Type B pancreatic cell (in vitro differentiated cells): ENCODE measurements around the gene ZNF462. TPM values are rescaled to one million over a fixed set of nuclear protein-coding genes. Genes with fewer than 3 reads are reported as not detected.
A peak's percentile ranks its signal among the peaks of the same experiment; 100 is the strongest.

Experiments
- DNase-seq: peaks from one replicate; pipeline ENCODE4 v3.0.0; 2021; ENCODE audit warnings: mixed read lengths; ENCODE audit not compliant: unreplicated experiment; ENCODE audit errors: extremely low spot score
- H3K27ac Mint-ChIP-seq: 2 replicates; pipeline ENCODE4 v1.8.0; 2021; ENCODE audit warnings: mild to moderate bottlenecking, mixed read lengths
- H3K27me3 Mint-ChIP-seq: 2 replicates; pipeline ENCODE4 v1.8.0; 2021; ENCODE audit warnings: mixed read lengths
- H3K36me3 Mint-ChIP-seq: 2 replicates; pipeline ENCODE4 v1.8.0; 2021; ENCODE audit warnings: mixed read lengths
- H3K4me1 Mint-ChIP-seq: one replicate; pipeline ENCODE4 v1.8.0; 2021; ENCODE audit warnings: mixed read lengths; ENCODE audit not compliant: unreplicated experiment
- H3K4me3 Mint-ChIP-seq: 2 replicates; pipeline ENCODE4 v1.8.0; 2021; ENCODE audit warnings: mild to moderate bottlenecking, mixed read lengths
- H3K9me3 Mint-ChIP-seq: 2 replicates; pipeline ENCODE4 v1.8.0; 2021; ENCODE audit warnings: mixed read lengths
- CTCF ChIP-seq: fragments of 200-600 bp; sonication (generic); conservative IDR thresholded peaks from 2 replicates; pipeline ENCODE4 v1.5.0; 2021; ENCODE audit warnings: antibody characterized with exemption, mild to moderate bottlenecking
- total RNA-seq: library from RNA; stranded (reverse); gene quantifications from 2 replicates; pipeline ENCODE4 v1.2.1, GENCODE V29; 2021; ENCODE audit warnings: low replicate concordance

ZNF462 gene
- total RNA-seq, 1 donor from 2014 or later: 124 TPM

GRCh38 chr9:107008447-107008846, 145.5 kb downstream of the ZNF462 start:
- no peaks in the 10 kb centered on the region for H3K9me3 Mint-ChIP-seq
- no peaks in the 10 kb centered on the region for H3K27me3 Mint-ChIP-seq
- peak overlapping the region; percentile 12 for H3K27ac Mint-ChIP-seq
- no peak overlapping the region for H3K4me3 Mint-ChIP-seq
- no peak for TF ChIP-seq CTCF
- DNase-seq: no peak
- no peaks in the 10 kb centered on the region for H3K4me1 Mint-ChIP-seq
- peaks cover 81% of the 10 kb centered on the region for H3K36me3 Mint-ChIP-seq

- Mint-ChIP-seq H3K4me3 (no peak overlapping the region), H3K9me3 (peaks cover 5% of the 10 kb centered on the region), H3K27ac (no peak overlapping the region), H3K36me3 (peaks cover 18% of the 10 kb centered on the region), H3K27me3 (no peaks in the 10 kb centered on the region), H3K4me1 (no peaks in the 10 kb centered on the region)
- no peak for DNase-seq
- TF ChIP-seq CTCF: no peak
Observed at GRCh38 chr9:107016383-107016782, 153.4 kb downstream of the ZNF462 start.

- TF ChIP-seq CTCF: no peak
- H3K4me3 Mint-ChIP-seq: no peak overlapping the region
- no peak overlapping the region for H3K27ac Mint-ChIP-seq
- H3K27me3 Mint-ChIP-seq: no peaks in the 10 kb centered on the region
- H3K36me3 Mint-ChIP-seq: peaks cover 3% of the 10 kb centered on the region
- peaks cover 5% of the 10 kb centered on the region for H3K9me3 Mint-ChIP-seq
- peaks cover under 1% of the 10 kb centered on the region for H3K4me1 Mint-ChIP-seq
- DNase-seq: no peak
Observed at GRCh38 chr9:107018861-107019545, 156.0 kb downstream of the ZNF462 start.

- Mint-ChIP-seq H3K36me3 (no peaks in the 10 kb centered on the region), H3K27me3 (no peaks in the 10 kb centered on the region), H3K27ac (no peak overlapping the region), H3K4me1 (peaks cover 5% of the 10 kb centered on the region), H3K9me3 (peaks cover 5% of the 10 kb centered on the region), H3K4me3 (no peak overlapping the region)
- no peak for TF ChIP-seq CTCF
- no peak for DNase-seq
Observed at GRCh38 chr9:107020040-107020530, 157.1 kb downstream of the ZNF462 start.

GRCh38 chr9:107024193-107024592, 161.2 kb downstream of the ZNF462 start:
- no peak overlapping the region for H3K4me3 Mint-ChIP-seq

More at GRCh38 chr9:107024193-107024592, 161.2 kb downstream of the ZNF462 start:
- Mint-ChIP-seq H3K27ac (no peak overlapping the region), H3K27me3 (no peaks in the 10 kb centered on the region), H3K36me3 (no peaks in the 10 kb centered on the region), H3K4me1 (peaks cover 5% of the 10 kb centered on the region), H3K9me3 (no peaks in the 10 kb centered on the region)
- TF ChIP-seq CTCF: no peak
- no peak for DNase-seq
